Measurements from ENCODE around the gene SNAI3.
A peak's percentile ranks its signal among the peaks of the same experiment; 100 is the strongest.

Gene SNAI3

DNA sequence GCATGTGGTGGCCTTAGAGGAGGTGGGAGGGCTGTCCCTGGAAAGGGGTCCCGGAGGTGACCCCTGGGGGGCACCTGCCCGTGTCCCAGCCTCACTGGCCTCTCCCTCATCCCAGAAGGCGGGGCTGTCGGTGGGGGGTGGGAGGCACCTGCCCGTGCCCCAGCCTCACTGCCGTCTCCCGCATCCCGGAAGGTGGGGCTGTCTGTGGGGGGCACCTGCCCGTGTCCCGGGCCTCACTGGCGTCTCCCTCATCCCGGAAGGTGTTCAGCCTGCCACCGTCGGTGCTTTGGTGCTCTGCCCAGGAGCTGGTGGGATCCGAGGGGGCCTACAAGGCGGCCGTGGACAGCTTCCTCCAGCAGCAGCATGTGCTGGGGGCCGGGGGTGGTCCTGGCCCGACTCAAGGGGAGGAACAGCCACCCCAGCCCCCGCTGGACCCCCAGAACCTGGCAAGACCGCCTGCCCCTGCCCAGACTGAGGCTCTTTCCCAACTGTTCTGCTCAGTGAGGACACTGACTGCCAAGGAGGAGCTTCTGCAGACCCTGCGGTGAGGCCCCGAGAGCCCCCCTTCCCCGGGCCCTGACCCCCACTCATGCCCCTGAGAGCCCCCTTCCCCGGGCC lies 26.2 kb upstream of the SNAI3 start:
- no peak for DNase-seq
- TF ChIP-seq CTCF (IDR thresholded peaks at IDR 0.05): no peak
- intact Hi-C loops (cut with DNase I; ENCODE audit: low total_unique reads): no loop called here
- H3K4me3 ChIP-seq: no peak overlapping the region
- H3K27ac ChIP-seq: no peak overlapping the region
- H3K4me1 ChIP-seq: peaks cover 0 to 10% (median 5%) of the 10 kb centered on the region in 4 donors
- H3K36me3 ChIP-seq: peaks cover 38 to 56% (median 44%) of the 10 kb centered on the region in 3 donors
- no peaks in the 10 kb centered on the region for H3K9me3 ChIP-seq
- no peaks in the 10 kb centered on the region for H3K27me3 ChIP-seq

GRCh38 chr16:88711750-88712340 lies 25.5 kb upstream of the SNAI3 start:
- Histone ChIP-seq H3K36me3 (peaks cover 32 to 50% (median 37%) of the 10 kb centered on the region in 3 donors), H3K27me3 (no peaks in the 10 kb centered on the region), H3K4me3 (no peak overlapping the region), H3K27ac (no peak overlapping the region), H3K4me1 (peaks cover 0 to 16% (median 12%) of the 10 kb centered on the region in 4 donors), H3K9me3 (no peaks in the 10 kb centered on the region)
- DNase-seq: no peak
- intact Hi-C loops (cut with DNase I; ENCODE audit: low total_unique reads): no loop called here
- no peak for TF ChIP-seq CTCF (IDR thresholded peaks at IDR 0.05)

GRCh38 chr16:88710556-88710955 lies 24.2 kb upstream of the SNAI3 start:
- no peak overlapping the region for H3K4me3 ChIP-seq
- intact Hi-C loops (cut with DNase I; ENCODE audit: low total_unique reads): no loop called here
- no peaks in the 10 kb centered on the region for H3K9me3 ChIP-seq
- peaks cover 0 to 22% (median 16%) of the 10 kb centered on the region in 4 donors for H3K4me1 ChIP-seq
- no peak overlapping the region for H3K27ac ChIP-seq
- TF ChIP-seq CTCF (IDR thresholded peaks at IDR 0.05): no peak
- no peaks in the 10 kb centered on the region for H3K27me3 ChIP-seq
- no peak for DNase-seq
- H3K36me3 ChIP-seq: peaks cover 19 to 37% (median 24%) of the 10 kb centered on the region in 3 donors

DNA sequence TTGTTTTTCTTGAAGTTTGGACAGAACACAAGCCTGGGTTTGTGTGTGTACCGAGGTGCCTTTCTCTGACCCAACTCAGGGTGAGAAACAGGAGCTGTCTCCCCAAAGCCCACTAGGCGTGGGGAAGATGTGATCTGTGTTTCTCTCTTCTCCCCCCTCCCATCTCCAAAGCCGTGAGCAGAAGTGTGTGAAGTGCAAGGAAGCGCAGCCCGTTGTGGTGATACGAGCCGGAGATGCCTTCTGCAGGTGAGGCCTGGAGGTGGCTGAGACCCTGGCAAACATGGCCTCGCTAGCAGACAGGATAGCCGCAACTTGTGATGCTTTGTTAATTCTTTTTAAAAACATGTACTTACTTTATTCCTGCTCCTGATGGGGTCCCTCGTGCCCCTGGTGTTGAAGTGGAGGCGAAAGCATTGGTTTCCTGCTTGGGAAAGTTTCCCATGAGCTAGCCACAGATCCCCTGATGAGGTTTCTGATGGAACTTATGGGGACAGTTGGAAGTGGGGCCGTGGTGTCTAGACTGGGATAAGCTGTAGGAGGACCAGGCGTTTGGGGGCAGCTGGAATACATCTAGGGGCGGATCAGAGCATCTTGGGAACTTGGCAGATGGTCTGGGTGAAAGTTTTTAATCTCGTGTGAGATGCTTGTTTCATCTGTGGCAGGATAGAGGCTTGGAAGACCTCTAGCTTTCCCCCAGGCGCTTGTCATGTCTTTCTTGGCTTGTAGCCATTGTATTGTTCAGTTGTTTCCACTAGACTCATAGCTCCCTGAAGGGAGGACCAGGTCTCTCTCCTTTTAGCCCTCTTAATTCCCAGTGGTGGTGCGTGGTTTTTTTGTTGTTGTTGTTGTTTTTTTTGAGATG lies 20.9 kb upstream of the SNAI3 start:
- Histone ChIP-seq H3K27me3 (no peaks in the 10 kb centered on the region), H3K27ac (peak overlapping the region; percentile 85 to 87), H3K9me3 (no peaks in the 10 kb centered on the region), H3K4me3 (peak overlapping the region; percentile 98 to 100), H3K4me1 (peaks cover 0 to 44% (median 34%) of the 10 kb centered on the region in 4 donors), H3K36me3 (peaks cover 0 to 25% (median 0%) of the 10 kb centered on the region in 3 donors)
- no peak for DNase-seq
- intact Hi-C loops (cut with DNase I; ENCODE audit: low total_unique reads): no loop called here
- TF ChIP-seq CTCF (IDR thresholded peaks at IDR 0.05): no peak

DNA sequence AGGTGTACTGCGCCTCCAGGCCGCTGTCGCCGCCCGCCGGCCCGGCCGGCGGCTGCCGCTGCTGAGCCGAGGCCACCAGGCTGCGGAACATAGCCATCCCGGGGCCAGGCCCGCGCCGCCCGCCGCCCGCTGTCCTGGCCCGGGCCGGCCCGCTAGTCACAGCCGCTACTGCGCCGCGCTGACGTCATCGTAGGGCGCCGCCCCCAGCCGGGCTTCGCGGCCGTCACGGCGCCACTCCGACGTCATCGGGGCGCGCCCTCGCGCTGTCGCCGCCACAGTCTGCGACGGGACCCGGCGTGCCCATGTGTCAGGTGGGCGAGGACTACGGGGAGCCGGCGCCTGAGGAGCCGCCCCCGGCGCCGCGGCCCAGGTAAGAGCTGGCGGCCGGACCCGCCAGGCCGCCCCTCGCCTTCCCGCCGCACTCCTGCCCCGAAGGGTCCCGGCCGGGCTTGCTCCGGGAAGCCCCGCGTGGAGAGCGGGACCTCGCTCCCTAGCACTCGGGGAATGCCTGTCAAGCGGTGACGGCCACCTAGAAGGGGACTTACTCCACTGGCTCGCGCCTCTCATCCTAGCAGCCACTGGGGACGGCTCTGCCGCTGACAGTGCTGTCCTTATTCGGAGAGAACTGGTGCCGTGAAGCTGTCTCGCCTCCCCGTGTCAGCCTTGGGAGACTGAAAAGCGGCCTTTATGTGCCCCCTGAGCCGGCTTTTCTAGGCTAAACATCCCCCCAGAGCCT lies 20.1 kb upstream of the SNAI3 start, which contains the start of the genes CTU2 and RNF166:
TSS of gene CTU2 (plus strand) at position 275 of the 736 bp plus-strand sequence. CDS start at position 303, 28 bp downstream.
TSS of gene RNF166 (minus strand) at position 180 of the 736 bp plus-strand sequence. CDS start at position 97, 83 bp downstream.
- peaks cover 0 to 25% (median 0%) of the 10 kb centered on the region in 3 donors for H3K36me3 ChIP-seq
- peak; percentile 80 to 93 for DNase-seq
- H3K4me3 ChIP-seq: peak within 1 kb of the TSS; percentile 98 to 100
- peak within 1 kb of the TSS; percentile 85 to 87 for H3K27ac ChIP-seq
- H3K27me3 ChIP-seq: no peaks in the 10 kb centered on the region
- no peaks in the 10 kb centered on the region for H3K9me3 ChIP-seq
- H3K4me1 ChIP-seq: peaks cover 0 to 51% (median 35%) of the 10 kb centered on the region in 4 donors
- intact Hi-C loops (cut with DNase I; ENCODE audit: low total_unique reads): no loop called here
- peak in 1 of 2 experiments; percentile 11 for TF ChIP-seq CTCF (IDR thresholded peaks at IDR 0.05)

Measured in tibial artery (tissue), 4 donors.